ENCODE data around the gene CDC42EP4. TPM values are rescaled to one million over a fixed set of nuclear protein-coding genes. Genes with fewer than 3 reads are reported as not detected.

The CDC42EP4 gene
- total and polyA plus RNA-seq, 12 donors = 18.6 to 87.6 (median 30.8) TPM

GRCh38 chr17:73284354-73284753, 27.4 kb downstream of the CDC42EP4 start:
- WGBS, 2 donors = 74 to 75% methylated on average over 8 of the region's 8 CpGs
- intact Hi-C loops (cut with DNase I) = no loop called here
- ATAC-seq (no peak), DNase-seq (no peak)
- peaks cover 21 to 81% (median 67%) of the 10 kb centered on the region in 9 donors for H3K4me1 ChIP-seq
- TF ChIP-seq, protein P1, sequence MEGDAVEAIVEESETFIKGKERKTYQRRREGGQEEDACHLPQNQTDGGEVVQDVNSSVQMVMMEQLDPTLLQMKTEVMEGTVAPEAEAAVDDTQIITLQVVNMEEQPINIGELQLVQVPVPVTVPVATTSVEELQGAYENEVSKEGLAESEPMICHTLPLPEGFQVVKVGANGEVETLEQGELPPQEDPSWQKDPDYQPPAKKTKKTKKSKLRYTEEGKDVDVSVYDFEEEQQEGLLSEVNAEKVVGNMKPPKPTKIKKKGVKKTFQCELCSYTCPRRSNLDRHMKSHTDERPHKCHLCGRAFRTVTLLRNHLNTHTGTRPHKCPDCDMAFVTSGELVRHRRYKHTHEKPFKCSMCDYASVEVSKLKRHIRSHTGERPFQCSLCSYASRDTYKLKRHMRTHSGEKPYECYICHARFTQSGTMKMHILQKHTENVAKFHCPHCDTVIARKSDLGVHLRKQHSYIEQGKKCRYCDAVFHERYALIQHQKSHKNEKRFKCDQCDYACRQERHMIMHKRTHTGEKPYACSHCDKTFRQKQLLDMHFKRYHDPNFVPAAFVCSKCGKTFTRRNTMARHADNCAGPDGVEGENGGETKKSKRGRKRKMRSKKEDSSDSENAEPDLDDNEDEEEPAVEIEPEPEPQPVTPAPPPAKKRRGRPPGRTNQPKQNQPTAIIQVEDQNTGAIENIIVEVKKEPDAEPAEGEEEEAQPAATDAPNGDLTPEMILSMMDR (IDR thresholded peaks at IDR 0.05) = no peak
- H3K27ac ChIP-seq = peak overlapping the region in 7 of 10 donors; percentile 46 to 97 (median 55)
- H3K4me3 ChIP-seq = no peak overlapping the region
- H3K27me3 ChIP-seq = no peaks in the 10 kb centered on the region
- no peaks in the 10 kb centered on the region for H3K9me3 ChIP-seq
- H3K36me3 ChIP-seq = peaks cover 0 to 48% (median 20%) of the 10 kb centered on the region in 9 donors

DNA sequence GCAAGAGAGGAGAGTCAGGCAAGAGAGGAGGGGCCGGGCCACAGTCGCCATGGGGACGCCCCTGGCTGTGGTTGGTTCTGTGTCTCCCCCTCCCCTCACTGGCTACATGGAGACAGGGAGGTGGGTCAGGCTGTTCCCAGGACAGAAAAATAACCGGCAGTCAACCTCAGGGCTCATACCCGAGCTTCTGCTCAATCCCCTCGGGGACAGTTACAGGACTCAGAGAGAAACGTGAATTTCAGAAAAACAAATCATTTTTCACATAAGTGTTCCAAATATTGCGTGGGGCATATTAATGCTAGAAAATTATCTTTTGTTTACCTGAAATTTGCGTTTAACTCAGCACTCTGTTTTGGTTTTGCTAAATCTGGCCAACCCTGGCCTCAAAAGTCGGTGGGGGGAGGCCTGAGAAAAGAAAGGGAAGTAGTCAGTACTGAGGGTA, 27.9 kb downstream of the CDC42EP4 start:
- ATAC-seq = peak in 4 of 8 donors; percentile 18 to 31 (median 26)
- DNase-seq = no peak
- Histone ChIP-seq H3K36me3 (peaks cover 0 to 48% (median 20%) of the 10 kb centered on the region in 9 donors), H3K4me3 (no peak overlapping the region), H3K9me3 (no peaks in the 10 kb centered on the region), H3K4me1 (peaks cover 21 to 81% (median 67%) of the 10 kb centered on the region in 9 donors), H3K27ac (peak overlapping the region in 6 of 10 donors; percentile 14 to 65 (median 54)), H3K27me3 (no peaks in the 10 kb centered on the region)
- 58 to 65% methylated on average over 10 of the region's 10 CpGs for WGBS, 2 donors
- intact Hi-C loops (cut with DNase I) = no loop called here
- TF ChIP-seq, protein P1 (IDR thresholded peaks at IDR 0.05) = no peak

DNA sequence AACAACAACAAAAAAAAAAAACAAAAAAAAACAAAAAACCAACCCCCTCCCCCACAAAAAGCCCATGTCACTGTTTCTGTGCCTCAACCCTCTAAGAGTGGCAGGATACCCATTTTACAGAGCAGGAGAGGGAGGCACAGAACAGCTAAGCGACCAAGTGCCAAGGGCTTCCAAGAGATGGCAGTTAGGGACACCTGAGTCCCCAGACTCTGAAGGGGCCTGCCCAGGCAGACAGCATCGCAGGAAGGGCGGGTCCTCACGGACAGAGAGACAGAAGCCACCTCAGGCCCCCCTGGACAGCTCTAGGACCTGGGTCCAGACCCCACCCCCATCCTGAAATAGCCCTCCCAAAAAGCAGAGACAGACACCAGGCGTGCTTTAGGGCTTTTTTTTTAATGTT, 28.6 kb downstream of the CDC42EP4 start:
- 86 to 92% methylated on average over 5 of the region's 5 CpGs for WGBS, 2 donors
- DNase-seq = no peak
- TF ChIP-seq, protein P1 (IDR thresholded peaks at IDR 0.05) = no peak
- Histone ChIP-seq H3K27ac (peak overlapping the region in 6 of 10 donors; percentile 14 to 65 (median 54)), H3K9me3 (no peaks in the 10 kb centered on the region), H3K4me1 (peaks cover 25 to 81% (median 67%) of the 10 kb centered on the region in 9 donors), H3K27me3 (no peaks in the 10 kb centered on the region), H3K36me3 (peaks cover 0 to 48% (median 20%) of the 10 kb centered on the region in 9 donors), H3K4me3 (no peak overlapping the region)
- intact Hi-C loops (cut with DNase I) = no loop called here
- ATAC-seq = no peak

DNA sequence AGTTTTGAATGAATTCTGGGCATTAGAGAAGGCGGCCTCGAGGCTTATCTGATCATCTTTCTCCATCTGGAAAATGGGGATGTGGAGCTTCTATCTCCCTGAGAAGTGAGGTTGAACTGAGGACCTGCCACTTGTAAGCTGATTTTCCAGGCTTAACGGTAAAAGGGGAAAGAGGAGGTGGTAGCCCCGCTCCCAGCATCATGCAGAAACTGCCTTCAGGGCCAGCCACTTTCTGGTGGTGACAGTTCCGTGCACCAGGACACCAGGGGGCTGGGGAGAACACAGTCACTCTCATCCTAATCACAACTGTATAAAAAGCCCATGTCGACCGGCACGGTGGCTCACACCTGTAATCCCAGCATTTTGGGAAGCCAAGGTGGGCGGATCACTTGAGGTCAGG, 29.2 kb downstream of the CDC42EP4 start:
- Histone ChIP-seq H3K4me1 (peaks cover 22 to 81% (median 68%) of the 10 kb centered on the region in 9 donors), H3K27ac (peak overlapping the region in 1 of 10 donors; percentile 58), H3K9me3 (no peaks in the 10 kb centered on the region), H3K27me3 (no peaks in the 10 kb centered on the region), H3K36me3 (peaks cover 0 to 48% (median 20%) of the 10 kb centered on the region in 9 donors), H3K4me3 (no peak overlapping the region)
- DNase-seq (no peak), ATAC-seq (no peak)
- intact Hi-C loops (cut with DNase I) = no loop called here
- TF ChIP-seq, protein P1 (IDR thresholded peaks at IDR 0.05) = no peak
- WGBS, 2 donors = 89 to 90% methylated on average over 9 of the region's 9 CpGs
